NCI-H128 (cell line): ENCODE measurements around the gene GOLGA3.
A peak's percentile ranks its signal among the peaks of the same experiment; 100 is the strongest.
"Not testable (repeated sequence)": the region's sequence is repeated elsewhere in the genome, so short reads cannot be mapped to it uniquely, and the experiment has no call there.

ENCODE experiments used
- DNase-seq: peaks from one replicate; lab custom pipeline; 2025; ENCODE audit not compliant: unreplicated experiment; lab: John Stamatoyannopoulos, UW

GOLGA3 gene

GRCh38 chr12:132818562-132818961, 10.1 kb downstream of the GOLGA3 start:
- DNase-seq: no peak

GRCh38 chr12:132814232-132814631, 14.4 kb downstream of the GOLGA3 start:
- no peak for DNase-seq

- no peak for DNase-seq
Observed at GRCh38 chr12:132813443-132813842, 15.2 kb downstream of the GOLGA3 start.

GRCh38 chr12:132812631-132813305, 15.9 kb downstream of the GOLGA3 start:
- DNase-seq: no peak

GRCh38 chr12:132809391-132809790, 19.3 kb downstream of the GOLGA3 start:
- DNase-seq: peak; percentile 0

- DNase-seq: no peak
Observed at GRCh38 chr12:132807295-132808092, 21.2 kb downstream of the GOLGA3 start.

GRCh38 chr12:132806857-132807256, 21.8 kb downstream of the GOLGA3 start:
- no peak for DNase-seq

- no peak for DNase-seq
Observed at GRCh38 chr12:132804426-132804861, 24.2 kb downstream of the GOLGA3 start.

GRCh38 chr12:132803888-132804287, 24.8 kb downstream of the GOLGA3 start:
- no peak for DNase-seq

- DNase-seq: no peak
Observed at GRCh38 chr12:132803125-132803524, 25.5 kb downstream of the GOLGA3 start.

- no peak for DNase-seq
Observed at GRCh38 chr12:132801741-132802140, 26.9 kb downstream of the GOLGA3 start.

- DNase-seq: no peak
Observed at GRCh38 chr12:132798836-132799235, 29.8 kb downstream of the GOLGA3 start.

- no peak for DNase-seq
Observed at GRCh38 chr12:132797820-132798570, 30.7 kb downstream of the GOLGA3 start.

- no peak for DNase-seq
Observed at GRCh38 chr12:132795847-132796246, 32.8 kb downstream of the GOLGA3 start.

GRCh38 chr12:132791940-132792339, 36.7 kb downstream of the GOLGA3 start:
- not testable (repeated sequence) for DNase-seq

GRCh38 chr12:132789099-132789471, 39.6 kb downstream of the GOLGA3 start:
- no peak for DNase-seq

- no peak for DNase-seq
Observed at GRCh38 chr12:132788375-132789098, 40.1 kb downstream of the GOLGA3 start.

- no peak for DNase-seq
Observed at GRCh38 chr12:132787877-132788276, 40.8 kb downstream of the GOLGA3 start.

- no peak for DNase-seq
Observed at GRCh38 chr12:132786192-132786591, 42.5 kb downstream of the GOLGA3 start.

GRCh38 chr12:132784580-132784979, 44.1 kb downstream of the GOLGA3 start:
- DNase-seq: no peak

- no peak for DNase-seq
Observed at GRCh38 chr12:132783917-132784531, 44.6 kb downstream of the GOLGA3 start.
